WI38 (cell line): ENCODE data around the gene CLRN3.
A peak's percentile ranks its signal among the peaks of the same experiment; 100 is the strongest.

ENCODE experiments used
- H3K4me3 ChIP-seq: 2 replicates; pipeline ENCODE4 v1.5.1; 2011; ENCODE audit warnings: low read depth, mild to moderate bottlenecking, control low read depth, low read length
- TF ChIP-seq, protein P1 (sequence below): IDR thresholded peaks from 2 replicates; pipeline ENCODE4 v1.5.1; 2012; ENCODE audit warnings: low read depth, mild to moderate bottlenecking, control low read depth, low read length

CLRN3 gene

DNA sequence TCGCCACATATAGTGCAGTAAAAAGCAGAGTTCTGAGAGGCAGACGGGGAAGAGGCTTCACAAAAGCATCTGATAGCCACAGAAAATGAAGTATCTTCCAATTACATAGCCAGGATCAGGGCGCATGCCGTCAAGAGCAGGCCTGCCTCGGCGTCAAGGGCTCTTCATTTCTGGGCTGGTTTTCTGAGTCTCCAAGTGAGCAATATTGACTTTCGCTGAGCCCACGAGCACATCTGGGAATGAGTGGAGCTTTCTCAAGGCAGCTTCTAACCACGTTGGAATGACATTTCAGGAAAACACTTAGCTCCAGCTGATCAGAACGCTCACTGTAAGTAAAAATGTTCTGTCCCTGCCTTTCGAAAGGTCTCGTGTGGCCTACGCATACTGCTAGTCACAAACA, 51.9 kb downstream of the CLRN3 start:
- no peak overlapping the region for H3K4me3 ChIP-seq
- TF ChIP-seq, protein P1, sequence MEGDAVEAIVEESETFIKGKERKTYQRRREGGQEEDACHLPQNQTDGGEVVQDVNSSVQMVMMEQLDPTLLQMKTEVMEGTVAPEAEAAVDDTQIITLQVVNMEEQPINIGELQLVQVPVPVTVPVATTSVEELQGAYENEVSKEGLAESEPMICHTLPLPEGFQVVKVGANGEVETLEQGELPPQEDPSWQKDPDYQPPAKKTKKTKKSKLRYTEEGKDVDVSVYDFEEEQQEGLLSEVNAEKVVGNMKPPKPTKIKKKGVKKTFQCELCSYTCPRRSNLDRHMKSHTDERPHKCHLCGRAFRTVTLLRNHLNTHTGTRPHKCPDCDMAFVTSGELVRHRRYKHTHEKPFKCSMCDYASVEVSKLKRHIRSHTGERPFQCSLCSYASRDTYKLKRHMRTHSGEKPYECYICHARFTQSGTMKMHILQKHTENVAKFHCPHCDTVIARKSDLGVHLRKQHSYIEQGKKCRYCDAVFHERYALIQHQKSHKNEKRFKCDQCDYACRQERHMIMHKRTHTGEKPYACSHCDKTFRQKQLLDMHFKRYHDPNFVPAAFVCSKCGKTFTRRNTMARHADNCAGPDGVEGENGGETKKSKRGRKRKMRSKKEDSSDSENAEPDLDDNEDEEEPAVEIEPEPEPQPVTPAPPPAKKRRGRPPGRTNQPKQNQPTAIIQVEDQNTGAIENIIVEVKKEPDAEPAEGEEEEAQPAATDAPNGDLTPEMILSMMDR, result no peak

DNA sequence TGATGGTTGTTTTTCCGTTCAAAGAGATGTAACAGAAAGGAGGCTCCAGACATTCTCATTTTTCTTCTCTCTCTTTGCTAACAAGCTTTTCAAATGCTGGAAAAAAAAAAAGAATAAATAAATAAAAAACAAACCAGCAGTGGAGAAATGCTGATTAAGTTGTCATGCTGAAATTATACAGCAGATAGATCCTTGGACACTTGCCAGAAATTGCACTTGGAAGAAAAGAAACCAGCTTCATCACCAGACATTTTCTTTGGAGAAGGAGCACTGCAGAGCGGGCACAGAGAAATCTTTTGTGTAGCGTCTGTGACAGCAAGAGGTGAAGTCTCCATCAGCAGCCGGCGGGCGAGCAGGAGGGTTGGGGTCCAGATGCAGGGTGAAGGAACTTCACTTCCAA, 55.8 kb downstream of the CLRN3 start:
- TF ChIP-seq, protein P1, result no peak
- no peak overlapping the region for H3K4me3 ChIP-seq

DNA sequence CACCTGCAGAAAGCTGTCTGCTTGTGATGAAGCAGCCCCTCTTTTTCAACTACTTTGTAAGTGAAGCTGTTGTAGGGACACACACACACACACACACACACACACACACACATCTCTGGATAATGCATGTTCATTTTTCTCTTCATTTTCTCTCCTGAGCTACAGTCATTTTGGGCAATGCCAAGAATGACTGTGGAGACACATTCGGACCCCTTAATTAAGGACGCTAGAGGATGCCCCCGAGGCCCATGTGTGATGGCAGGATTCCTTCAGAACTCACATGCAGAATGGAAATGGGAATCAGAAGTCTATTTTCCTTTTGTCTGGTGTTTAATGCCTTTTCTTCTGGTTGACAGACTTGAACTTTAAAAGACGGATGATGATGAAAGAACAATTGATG, 56.6 kb downstream of the CLRN3 start:
- TF ChIP-seq, protein P1, result no peak
- H3K4me3 ChIP-seq, result no peak overlapping the region

DNA sequence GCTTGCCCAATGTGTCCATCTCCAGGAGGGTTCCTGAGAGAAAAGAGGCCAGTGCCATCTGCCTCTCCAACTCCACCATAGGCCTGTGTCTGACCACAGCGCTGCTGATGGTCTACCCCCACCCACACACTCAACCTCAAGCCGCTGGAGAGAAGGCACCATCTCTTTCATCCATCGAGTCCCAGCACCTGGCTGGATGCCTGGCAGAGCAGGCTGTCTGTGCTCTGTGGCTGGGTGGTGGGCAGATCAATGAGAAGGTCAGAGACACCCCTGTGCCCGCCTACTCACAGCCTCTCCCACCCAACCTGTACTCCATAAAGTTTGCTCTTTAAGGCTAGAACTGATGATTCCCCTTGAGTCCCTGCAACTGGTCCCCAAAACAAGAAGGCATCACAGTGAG, 58.0 kb downstream of the CLRN3 start:
- TF ChIP-seq, protein P1, result no peak
- H3K4me3 ChIP-seq, result no peak overlapping the region

DNA sequence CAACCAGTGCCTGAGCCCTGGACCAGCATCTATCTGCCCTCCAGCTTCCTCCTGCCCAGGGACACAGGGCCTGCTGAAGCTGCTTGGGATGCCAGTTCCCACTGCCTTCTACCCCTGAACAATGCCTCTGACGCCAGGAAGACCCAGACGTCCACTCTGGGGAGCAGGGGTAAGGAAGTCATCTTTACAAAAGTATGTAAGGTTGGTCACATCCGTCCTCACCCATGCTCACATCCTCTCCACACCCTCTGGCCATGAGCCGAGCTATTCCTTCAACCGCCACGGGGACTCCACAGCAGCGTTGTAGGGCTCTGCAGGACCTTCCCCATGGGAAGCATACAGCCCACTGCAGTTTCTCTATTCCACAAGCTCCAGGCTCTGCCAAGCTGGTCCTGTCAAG, 58.5 kb downstream of the CLRN3 start:
- no peak overlapping the region for H3K4me3 ChIP-seq
- TF ChIP-seq, protein P1, result no peak

DNA sequence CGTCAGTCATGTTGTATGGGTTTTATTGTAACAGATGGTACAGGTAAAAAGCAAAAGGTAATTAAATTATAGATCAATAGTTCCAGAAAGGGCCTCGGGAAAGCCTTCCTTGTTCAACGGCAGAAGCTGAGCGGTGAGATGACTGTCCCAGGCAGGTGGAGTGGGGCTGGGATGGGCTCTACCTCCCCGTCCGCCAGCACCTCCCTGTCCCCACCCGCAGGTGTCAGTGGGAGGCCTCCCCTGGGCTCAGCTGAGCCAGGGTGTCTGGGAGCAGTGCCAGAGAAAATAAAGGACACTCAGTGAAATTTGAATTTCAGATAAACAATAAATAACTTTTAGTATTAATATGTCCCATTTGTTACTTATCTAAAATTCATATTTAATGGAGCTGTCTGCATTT, 58.9 kb downstream of the CLRN3 start:
- no peak overlapping the region for H3K4me3 ChIP-seq
- TF ChIP-seq, protein P1, result no peak

DNA sequence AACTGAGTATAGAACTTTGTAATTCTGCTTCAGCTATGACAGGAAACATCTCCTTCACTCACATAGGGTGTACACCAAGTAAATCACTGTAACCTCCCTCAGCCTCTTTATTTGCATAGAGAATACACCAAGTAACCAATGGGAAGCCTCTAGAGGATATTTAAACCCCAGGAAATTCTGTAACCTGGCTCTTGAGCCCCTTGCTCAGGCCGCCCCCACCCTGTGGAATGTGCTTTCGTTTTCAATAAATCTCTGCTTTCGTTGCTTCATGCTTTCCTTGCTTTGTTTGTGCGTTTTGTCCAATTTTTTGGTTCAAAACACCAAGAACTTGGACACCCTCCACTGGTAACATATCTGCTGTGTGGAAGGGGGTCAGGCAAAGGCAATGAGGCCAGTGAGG, 60.2 kb downstream of the CLRN3 start:
- 0 out of 2 replicates have a peak overlapping the region, but pooled peaks have one; percentile 5 for H3K4me3 ChIP-seq
- TF ChIP-seq, protein P1, result no peak
